Measurements from ENCODE around the gene ADCY5.

Gene ADCY5

DNA sequence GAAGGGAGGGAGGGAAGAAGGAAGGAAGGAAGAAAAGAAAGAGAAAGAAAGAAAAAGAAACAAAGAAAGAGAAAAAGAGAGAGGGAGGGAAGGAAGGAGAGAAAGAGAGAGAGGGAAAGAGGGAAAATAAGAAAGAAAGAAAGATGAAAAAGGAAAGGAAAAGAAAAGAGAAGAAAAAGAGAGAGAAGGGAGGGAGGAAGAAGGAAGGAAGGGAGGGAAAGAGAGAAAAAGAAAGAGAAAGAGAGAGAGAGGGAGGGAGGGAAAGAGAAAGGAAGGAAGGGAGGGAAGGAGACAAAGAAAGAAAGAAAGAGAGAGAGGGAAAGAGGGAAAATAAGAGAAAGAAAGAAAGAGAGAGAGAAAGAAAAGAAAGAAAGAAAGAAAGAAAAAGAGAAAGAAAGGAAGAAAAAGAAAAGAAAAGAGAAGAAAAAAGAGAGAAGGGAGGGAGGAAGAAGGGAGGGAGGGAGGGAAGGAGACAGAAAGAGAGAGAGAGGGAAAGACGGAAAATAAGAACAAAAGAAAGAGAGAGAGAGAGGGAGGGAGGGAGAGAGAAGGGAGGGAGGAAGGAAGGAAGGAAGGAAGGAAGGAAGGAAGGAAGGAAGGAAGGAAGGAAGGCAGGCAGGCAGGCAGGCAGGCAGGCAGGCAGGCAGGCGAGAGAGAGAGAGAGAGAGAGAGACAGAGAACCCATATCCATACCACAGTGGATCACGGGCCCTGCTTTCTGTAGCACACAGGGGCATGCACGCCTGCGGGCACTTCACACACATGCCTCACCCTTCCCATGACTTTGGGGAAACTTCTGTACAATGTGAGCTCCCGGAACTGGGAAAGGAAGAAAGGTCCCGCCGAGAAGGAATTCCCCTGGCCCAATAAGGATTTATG lies 52.5 kb downstream of the ADCY5 start:
- TF ChIP-seq, protein P1, sequence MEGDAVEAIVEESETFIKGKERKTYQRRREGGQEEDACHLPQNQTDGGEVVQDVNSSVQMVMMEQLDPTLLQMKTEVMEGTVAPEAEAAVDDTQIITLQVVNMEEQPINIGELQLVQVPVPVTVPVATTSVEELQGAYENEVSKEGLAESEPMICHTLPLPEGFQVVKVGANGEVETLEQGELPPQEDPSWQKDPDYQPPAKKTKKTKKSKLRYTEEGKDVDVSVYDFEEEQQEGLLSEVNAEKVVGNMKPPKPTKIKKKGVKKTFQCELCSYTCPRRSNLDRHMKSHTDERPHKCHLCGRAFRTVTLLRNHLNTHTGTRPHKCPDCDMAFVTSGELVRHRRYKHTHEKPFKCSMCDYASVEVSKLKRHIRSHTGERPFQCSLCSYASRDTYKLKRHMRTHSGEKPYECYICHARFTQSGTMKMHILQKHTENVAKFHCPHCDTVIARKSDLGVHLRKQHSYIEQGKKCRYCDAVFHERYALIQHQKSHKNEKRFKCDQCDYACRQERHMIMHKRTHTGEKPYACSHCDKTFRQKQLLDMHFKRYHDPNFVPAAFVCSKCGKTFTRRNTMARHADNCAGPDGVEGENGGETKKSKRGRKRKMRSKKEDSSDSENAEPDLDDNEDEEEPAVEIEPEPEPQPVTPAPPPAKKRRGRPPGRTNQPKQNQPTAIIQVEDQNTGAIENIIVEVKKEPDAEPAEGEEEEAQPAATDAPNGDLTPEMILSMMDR (IDR thresholded peaks at IDR 0.05; ENCODE audit: low read depth, low read length, missing control alignments) = no peak
- DNase-seq (ENCODE audit: low read depth) = no peak
- no peak overlapping the region for H3K4me3 ChIP-seq (ENCODE audit: low read depth, low read length)

DNA sequence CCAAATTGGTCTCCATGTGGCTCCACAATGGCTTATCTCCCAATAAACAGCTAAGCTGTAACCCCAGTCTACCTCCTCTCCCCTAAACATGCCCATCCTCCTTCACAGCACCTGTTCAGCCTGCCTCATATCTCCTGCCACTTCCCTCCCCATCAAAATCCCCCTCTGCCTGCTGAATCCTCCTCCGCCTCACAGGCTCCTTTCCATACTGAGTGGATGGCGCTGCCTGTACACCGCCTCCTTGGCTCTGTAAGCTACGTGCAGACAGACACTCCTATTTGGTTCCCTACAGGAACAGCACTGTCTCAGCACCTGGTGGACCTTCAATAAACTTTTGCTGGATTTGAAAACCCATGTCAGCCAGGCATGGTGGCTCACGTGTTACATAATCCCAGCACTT lies 53.7 kb downstream of the ADCY5 start:
- DNase-seq (ENCODE audit: low read depth) = no peak
- no peak overlapping the region for H3K4me3 ChIP-seq (ENCODE audit: low read depth, low read length)
- TF ChIP-seq, protein P1 (IDR thresholded peaks at IDR 0.05; ENCODE audit: low read depth, low read length, missing control alignments) = no peak

DNA sequence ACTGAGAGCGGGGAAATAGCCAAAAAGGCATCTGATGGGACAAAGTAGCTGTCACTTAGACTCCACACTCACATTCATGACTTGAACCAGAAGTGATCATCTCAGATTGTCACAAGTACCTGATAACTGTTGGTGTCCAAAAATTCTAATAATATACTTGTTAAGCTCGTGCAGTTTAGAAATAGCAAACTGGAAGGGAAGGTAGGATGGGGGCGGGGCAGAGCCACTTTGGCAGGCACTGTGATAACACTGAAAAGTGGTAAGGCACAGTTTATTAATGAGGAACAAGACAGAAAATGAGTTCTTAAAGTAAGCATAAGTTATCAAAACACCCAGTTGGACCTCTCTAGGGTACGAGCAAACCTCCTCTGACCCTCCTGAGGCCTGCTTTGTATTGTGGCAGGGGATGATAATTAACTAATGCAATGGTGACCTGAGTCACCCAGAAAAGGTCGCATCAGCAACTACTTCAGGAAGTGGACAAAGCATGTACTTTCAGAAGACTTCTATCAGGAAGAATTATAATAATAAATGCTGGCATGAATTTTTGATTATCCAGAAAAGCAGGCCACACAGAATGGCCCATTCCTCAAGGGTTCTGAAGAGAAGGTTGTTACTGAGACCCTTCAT lies 54.4 kb downstream of the ADCY5 start:
- TF ChIP-seq, protein P1 (IDR thresholded peaks at IDR 0.05; ENCODE audit: low read depth, low read length, missing control alignments) = no peak
- DNase-seq (ENCODE audit: low read depth) = no peak
- no peak overlapping the region for H3K4me3 ChIP-seq (ENCODE audit: low read depth, low read length)

DNA sequence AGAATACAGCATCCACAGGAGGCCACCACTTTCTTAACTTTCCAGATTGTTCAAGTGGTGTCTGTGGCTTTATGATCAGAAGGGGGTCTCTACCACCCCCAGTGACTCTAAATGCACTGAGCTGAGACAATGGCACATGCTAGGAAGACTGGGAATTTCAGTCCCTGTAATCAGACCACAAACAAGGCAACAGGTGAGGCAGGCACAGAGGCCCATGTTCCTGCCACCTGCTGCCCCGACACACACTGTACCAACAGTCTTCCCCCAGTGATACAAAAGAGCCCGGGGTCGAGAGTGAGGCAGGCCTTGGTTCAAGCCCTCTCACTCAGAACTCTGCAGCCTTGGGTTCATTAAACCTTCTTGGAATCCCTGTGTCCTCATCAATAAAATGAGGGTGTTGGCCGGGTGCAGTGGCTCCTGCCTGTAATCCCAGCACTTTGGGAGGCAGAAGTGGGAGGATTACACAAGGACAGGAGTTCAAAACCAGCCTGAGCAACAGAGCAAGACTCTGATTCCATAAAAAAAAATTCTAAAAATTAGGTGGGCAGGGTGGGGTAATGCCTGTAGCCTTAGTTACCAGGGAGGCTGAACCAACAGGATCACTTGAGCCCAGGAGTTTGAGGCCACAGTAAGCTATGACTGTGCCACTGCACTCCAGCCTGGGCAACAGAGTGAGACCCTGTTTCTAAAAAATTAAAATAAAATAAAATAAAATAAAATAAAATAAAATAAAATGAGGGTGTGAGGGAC lies 55.8 kb downstream of the ADCY5 start:
- no peak for DNase-seq (ENCODE audit: low read depth)
- no peak overlapping the region for H3K4me3 ChIP-seq (ENCODE audit: low read depth, low read length)
- TF ChIP-seq, protein P1 (IDR thresholded peaks at IDR 0.05; ENCODE audit: low read depth, low read length, missing control alignments) = no peak

DNA sequence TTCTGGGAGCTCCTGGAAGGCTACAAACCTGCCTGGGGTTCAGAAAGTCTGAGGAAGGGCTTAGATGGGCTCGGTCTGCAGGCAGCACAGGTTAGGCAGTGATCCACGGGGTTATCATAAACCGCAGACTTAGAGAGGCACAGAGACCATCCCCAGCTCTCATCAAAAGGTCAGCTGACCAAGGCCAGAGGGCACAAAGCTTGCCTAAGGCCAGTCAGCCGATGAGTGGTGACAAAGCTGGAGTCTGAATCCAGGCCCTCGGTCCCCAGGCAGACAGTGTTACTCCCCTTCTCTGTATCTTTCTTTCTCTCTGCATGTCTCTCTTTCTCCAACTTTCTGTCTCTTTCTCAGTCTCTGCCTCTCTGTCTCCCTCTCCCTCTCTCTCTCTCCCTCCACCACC lies 56.5 kb downstream of the ADCY5 start:
- DNase-seq (ENCODE audit: low read depth) = no peak
- TF ChIP-seq, protein P1 (IDR thresholded peaks at IDR 0.05; ENCODE audit: low read depth, low read length, missing control alignments) = no peak
- H3K4me3 ChIP-seq (ENCODE audit: low read depth, low read length) = no peak overlapping the region

DNA sequence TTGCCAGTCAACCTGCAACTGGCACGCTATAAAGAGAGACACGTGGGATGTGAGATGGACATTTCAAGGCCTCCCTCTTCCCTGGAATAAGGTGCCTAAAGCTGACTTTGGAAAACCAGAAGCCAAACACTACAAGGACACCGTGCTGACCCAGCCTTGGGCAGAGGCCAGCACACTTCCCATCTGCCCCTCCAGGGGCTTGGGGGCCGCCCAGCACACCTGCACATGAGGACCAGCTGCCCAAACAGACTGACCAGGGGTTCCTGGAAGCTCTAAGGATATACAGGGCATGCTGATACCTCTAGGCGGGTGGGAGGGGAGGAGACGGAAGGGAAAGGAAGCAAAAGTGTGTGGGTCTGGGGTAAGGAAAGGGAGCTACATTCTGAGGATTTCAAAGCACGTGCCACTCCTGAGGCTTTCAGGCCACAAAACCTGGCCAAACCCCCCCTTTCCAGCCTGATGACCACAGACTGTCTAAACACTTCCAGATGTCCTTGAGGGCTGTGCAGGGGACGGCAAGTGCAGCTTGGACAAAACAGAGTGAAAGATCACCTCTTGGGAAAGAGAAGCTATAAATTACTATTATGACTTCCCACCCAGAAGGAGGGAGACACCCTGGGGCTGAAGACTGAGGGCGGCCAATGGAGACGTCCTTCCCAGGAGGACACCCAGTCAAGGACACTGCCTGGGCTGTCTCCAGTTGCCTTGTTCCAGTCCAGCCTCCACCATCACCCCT lies 57.9 kb downstream of the ADCY5 start:
- no peak for DNase-seq (ENCODE audit: low read depth)

More for the DNA sequence above, 57.9 kb downstream of the ADCY5 start:
- H3K4me3 ChIP-seq (ENCODE audit: low read depth, low read length) = no peak overlapping the region
- TF ChIP-seq, protein P1 (IDR thresholded peaks at IDR 0.05; ENCODE audit: low read depth, low read length, missing control alignments) = no peak

Measured in GM12864 (cell line).